Dermis microvascular lymphatic vessel endothelial cell (primary cell): ENCODE data around the gene SH3PXD2A. TPM values are rescaled to one million over a fixed set of nuclear protein-coding genes. Genes with fewer than 3 reads are reported as not detected.
"Not testable (repeated sequence)": the region's sequence is repeated elsewhere in the genome, so short reads cannot be mapped to it uniquely, and the experiment has no call there.

Experiments
- DNase-seq, 2 donors: peaks; one replicate each; pipeline versions ENCODE4 v3.0.0 to v3.0.0-alpha.2; 2010; ENCODE audit warnings: low read depth in 2 of 2
- total RNA-seq: library from RNA; depleted of rRNA; stranded (reverse); fragments of >200 nt; gene quantifications from 2 replicates; pipeline ENCODE4 v1.2.1, GENCODE V29; 2014

The SH3PXD2A gene
- total RNA-seq, 1 donor from 2014 or later: 2.6 TPM

DNA sequence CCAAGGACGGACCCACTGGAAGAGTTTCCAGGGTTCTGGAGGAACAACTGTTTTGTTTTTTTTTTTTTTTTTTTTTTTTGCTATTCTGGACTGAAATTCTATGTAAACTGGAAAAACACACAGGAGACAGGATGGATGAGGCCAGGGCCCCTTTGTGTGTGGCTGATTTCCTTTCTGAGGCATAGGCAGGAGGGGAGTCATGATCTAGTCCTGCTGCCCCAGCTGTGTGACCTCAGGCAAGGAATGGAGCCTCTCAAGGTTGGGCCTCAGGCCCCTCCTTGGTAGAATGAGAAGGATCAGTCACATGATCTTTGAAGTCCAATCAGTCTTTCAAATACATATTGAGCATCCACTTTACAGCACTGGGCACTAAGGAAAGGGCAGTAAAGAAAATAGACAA lies 87.6 kb downstream of the SH3PXD2A start:
- peak in 1 of 2 donors; percentile 20 for DNase-seq

DNA sequence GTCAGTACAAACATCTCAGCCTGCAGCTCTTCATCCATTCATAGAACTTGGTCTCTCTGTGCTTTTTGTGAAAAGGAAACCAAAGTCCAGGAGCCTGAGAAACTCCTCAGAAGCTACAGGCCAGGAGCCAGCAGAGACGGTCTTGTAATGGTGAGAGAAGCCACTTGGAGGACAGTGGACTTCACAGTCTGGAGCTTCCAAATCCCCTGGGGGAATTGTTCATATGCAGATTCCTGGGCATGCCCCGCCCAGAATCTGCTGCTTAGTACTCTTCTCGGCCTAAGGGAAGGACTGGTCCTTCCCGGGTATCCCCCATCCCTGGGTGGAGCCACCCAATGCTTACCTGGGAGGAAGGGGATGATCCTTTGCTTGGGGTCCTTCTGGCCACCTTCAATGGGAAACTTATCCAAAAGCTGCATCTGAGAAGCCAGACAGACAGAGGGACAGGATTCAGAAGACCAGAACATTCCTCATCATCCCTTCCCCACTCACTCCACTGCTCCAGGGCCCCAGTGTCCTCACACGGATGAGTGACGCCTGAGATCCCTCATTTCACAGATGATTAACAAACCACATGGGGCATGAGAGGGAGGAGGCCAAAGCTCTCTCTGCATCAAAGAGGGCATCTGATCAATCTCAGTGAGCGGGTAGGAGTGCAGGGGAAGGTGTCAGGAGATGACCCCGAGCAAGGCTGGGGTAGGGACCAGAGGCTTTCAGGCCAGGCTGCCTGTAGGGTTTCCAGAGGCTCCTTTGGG lies 88.4 kb downstream of the SH3PXD2A start:
- DNase-seq: no peak

DNA sequence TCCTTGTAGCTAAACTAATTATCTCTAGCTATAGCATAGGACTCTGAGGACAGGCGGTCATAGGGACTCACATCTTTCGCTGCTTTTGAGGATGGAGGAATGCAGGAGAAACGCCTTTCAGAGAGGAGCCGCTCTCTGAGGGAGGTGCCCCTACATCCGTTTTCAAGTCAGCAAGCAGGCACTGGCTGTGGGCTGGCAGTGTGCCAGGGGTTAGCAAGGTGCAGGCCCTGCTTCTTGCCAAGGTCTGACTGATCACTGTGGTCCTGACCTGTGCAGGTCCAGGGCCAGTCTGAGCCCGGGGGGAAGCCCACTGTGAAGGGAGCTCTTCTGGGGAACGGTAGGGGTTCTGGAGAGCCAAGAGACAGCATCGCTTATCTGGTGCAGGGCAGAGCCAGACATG lies 89.4 kb downstream of the SH3PXD2A start:
- DNase-seq: peak in 1 of 2 donors; percentile 42

DNA sequence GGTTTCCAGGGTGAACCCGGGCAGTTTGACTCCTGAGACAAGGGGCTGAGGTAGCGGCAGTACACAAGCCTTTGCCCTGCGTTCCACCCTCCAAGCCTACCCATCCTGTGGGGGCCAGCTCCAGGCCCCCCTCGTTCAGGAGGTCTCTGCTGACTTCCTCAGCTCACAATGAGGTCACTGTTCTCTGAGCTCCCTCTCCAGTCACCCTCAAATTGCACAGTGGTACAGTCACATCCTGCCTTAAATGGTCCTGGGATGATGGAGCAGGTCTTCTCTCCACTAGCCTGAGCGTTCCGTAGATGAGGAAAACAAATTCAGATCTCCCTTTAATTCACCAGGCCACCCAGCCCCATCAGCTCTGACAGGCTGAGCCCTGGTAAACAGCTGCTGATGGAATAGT lies 90.2 kb downstream of the SH3PXD2A start:
- DNase-seq: peak in 1 of 2 donors; percentile 70

DNA sequence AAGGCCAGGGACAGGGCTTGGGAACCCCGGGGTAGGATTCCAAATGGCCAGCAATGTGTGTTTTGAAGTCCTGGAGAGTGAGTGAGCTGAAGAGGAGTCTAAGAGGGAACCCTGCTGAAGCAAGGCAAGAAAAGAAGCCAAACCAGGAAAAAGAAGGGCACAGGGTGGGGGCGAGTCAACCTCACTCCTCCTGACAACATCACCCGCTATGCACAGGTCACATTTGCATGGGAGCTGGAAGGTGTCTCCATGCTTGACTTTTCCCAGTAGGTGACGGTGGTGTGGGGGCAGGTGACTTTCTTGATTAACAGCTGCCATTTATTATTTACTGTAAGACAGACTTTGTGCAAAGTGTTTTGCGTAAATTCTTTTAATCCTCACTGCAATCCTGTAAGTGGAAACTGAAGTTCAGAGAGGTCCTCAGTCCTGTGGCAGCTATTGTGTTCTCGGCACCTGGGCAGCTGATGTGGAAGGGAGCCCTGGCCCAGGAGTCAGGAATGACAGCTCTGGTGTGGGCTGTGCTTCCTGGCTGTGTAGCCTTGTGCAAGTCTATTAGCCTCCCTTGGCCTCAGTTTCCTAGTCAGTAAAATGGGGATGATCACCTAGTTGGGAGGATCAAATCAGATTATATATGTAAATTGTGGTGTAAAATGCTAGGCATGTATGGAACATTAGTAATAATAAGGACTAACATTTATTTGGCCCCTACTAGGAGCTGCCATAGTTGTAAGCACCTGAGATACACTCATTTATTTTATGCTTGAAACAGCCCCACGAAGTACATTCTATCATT lies 90.9 kb downstream of the SH3PXD2A start:
- DNase-seq: peak in 1 of 2 donors; percentile 24

DNA sequence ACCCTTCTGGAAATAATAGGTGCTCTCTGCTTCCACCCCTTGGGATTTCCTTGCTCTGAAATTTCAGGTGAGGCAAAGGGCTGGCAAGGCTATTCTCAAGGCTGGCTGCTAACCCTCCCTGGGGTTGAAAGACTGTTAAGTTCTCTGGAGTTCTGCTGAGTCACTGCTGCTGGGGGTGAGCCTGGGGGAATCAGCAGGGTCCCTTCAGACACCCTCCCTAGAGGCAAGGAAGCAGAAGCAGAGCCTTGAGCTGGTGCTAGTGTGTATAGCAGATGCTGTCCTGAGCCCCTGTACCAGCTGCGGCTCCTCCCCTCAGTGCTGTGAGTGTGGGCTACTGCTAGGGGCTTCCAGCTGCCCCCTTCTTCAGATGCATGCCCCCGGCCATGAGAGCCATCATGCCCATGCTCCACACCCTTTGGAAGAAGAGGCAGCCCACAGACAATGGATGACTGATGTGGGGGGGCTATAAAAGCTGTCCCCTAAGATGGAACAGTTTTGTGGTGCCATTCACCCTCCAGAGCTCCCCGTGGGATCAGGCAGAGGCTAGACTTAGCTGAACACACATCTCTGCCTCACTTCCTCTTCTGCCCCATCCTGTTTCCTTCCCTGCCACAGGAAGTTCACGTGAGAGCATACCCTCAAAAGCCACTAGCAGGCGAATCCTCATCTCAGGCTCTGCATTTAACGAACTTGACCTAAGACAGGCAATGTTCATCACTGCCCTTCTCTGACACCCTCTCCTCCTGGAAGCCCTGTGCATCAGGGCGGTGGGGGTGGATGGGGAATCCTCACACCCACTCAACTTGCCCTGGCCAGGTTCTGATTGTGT lies 91.8 kb downstream of the SH3PXD2A start:
- DNase-seq: peak in 1 of 2 donors; percentile 51

DNA sequence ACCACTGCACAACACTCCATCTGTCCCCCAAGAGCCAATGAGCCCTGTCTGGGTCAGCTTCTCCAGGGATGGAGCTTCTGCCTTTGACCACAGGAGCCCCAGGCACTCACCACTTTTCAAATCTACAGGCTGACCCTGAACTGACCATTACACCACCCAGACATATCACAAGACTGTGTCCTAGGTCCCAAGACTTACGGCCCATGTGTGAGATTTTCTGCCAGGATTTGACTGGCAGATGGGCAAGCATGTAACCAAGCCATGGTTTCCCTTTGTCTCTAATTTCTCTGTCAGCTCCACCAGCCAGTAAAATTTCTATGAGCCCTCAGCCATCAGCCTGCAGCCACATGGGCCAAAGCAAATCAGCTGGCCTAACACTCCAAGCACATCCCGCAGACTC lies 92.5 kb downstream of the SH3PXD2A start:
- no peak for DNase-seq

DNA sequence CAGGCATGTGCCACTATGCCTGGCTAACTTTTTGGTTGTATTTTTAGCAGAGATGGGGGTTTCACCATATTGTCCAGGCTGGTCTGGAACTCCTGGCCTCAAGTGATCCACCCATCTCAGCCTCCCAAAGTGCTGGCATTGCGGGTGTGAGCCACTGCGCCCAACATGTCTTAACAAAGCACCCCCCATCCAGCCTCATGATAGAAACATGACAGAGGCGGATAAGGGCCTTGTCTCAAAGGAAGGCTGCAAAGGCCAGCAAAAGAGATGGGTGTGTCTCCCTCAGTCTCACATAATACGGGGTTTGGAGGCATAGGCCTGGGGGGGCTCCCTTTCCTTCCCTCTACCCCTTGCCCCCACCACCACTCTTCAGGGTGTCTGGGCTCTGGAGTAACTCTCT lies 93.2 kb downstream of the SH3PXD2A start:
- no peak for DNase-seq

DNA sequence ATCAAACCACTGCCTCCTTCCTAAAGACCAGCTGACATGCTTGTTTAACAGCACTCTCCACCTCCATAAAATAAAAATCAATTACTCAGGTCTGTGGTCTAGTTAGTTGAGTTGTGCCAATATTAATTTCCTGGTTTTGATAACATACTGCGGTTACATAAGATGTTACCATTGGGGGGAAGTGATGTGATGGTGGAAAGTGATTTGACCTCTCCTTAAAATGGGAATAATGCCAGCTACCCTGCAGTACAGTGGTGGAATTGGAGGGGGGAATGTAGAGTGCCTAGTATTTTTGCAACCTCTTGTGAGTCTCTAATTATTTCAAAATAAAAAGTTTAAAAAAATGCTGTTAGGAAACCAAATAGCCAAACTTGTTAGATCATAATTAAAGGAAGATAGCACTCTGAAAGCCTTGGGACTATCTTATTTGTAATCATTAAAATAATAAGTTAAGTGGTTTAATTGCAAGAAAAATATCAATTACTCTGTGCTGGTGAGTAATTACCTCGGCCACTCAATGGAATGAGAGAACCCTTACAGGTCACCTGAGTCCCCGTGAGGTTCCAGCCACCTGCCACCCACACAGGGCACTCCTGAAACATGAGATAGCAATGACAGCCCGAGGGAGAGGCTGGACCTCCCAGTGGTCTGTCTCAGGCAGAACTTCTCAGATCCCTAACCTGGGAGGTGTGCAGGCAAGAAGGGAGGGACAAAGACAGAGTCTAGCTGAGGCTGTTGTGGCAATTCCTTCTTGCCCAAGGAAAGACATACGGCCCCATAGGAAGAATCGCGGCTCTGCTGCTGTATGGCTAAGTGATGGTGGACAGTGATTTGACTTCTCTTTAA lies 94.1 kb downstream of the SH3PXD2A start:
- DNase-seq: peak; percentile 53 to 72

DNA sequence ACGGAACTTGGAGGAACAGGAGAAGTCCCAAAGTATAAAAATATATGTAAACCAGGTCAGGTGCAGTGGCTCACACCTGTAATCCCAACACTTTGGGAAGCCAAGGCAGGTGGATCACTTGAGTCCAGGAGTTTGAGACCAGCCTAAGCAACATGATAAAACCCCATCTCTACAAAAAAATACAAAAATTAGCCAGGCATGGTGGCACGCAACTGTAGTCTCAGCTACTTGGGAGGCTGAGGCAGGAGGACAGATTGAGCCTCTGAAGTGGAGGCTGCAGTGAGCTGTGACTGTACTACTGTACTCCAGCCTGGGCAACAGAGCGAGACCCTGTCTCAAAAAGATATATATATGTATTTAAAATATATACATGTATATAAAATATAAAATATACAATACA lies 95.1 kb downstream of the SH3PXD2A start:
- not testable (repeated sequence) for DNase-seq

DNA sequence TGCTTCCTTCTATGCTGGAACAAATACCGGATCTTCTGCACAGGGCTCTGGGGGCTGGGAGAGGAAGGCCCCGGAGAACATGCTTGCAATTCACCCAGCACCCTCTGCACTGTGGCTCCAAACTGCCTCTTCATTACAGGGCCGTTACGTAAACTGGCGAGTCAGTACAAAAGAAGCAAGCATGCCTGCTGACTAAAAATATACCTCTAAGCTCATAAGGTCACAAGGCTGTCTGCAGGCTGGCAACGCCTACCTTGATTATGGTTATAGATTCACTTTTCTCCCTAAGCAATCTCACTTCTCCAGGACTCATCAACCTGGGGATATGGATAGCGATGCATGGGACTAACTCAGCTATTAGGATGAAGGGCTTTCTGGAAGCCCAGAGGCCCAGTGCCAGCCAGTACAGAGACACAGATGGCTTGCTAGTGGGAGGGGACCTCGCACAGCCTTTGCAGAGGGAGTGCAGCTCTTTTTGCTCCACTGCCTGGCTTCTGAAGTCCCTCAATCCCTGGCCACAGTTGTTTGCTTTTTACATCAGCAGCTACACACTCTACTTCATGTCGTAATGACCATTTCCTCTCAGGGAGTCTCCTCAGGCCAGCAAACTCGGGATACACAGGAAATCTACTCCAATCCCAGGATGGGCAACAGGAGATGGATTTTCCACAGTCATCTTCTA lies 96.1 kb downstream of the SH3PXD2A start:
- peak in 1 of 2 donors; percentile 72 for DNase-seq

DNA sequence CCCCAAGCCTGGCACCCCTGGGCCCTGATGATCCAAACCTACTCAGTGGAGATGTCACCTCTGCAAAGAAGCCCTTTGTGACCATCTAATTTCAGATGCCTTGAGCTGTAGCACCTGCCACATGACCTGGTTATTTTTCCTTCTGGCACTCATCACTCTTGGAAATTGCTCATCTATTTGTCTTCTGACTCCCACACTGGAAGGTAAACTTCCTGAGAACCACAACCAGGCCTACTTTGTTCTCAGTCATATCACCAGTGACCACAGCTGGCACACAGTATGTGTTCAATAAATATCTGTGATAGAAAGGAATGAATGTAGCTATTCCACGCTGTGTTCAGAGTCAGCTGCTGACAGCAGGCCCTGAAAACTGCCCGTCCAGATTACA lies 97.1 kb downstream of the SH3PXD2A start:
- DNase-seq: peak in 1 of 2 donors; percentile 60

DNA sequence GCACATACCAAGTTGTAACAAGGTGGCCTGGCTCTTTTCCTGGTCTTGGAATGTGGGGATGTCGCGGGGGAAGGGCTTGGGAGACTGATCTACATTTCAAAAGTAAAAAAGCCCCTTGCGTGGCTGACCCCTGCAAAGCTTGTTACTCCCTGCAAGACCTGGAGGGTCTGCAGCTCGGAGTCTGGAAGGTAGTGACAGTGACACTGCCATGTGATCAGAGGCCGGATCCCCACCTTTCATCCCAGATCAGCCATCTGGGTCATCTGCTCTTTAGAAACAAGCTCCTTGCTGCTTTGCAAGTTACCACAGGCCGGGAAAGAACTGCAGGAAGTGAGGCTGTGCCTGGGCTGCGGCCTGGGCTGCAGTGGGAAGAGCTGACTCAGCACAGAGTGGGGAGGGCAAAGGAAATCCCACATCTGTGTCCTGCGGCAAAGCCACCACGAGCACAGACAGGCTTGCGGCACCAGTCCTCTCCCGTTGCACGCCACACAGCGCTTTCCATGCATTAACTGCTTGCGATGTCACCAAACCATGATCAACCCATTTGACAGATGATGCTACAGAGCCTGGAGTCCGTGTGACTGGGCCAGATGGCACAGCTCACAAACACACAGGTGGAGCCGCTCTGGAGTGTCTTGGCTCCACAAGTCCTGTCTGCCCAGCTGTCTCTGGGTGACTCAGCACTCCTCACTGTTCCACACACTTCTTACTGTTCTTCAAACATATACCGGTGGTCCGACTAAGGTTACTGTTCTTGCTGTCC lies 97.7 kb downstream of the SH3PXD2A start:
- DNase-seq: peak; percentile 66 to 86

DNA sequence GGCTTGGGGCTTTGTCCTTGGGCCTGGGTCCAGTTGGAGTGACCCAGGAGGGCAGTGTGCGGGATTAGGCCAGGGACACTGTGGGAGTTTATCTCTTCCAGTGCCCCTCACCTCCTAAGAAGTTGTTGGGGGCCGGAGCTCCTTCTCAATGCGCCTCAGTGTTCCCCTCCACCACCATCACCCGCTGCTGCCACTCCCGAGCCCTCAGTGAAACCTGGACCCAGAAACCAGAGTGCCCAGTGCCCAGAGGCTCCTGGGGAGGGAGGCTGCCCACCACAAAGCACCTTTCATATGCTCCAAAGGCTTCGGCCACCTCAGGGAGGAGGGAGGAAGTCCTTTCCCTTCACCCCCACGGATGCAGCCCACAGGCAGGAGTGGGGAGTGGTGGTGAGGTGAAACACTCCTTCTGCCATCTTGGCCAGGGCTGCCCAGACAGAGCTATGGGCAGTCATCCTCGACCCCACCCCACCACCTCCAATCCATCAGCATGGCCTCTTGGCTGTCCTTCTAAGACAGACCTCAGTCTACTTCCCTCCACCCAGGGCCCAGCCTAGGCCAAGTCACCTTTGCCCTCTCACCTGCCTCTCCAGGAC lies 99.0 kb downstream of the SH3PXD2A start:
- DNase-seq: no peak

DNA sequence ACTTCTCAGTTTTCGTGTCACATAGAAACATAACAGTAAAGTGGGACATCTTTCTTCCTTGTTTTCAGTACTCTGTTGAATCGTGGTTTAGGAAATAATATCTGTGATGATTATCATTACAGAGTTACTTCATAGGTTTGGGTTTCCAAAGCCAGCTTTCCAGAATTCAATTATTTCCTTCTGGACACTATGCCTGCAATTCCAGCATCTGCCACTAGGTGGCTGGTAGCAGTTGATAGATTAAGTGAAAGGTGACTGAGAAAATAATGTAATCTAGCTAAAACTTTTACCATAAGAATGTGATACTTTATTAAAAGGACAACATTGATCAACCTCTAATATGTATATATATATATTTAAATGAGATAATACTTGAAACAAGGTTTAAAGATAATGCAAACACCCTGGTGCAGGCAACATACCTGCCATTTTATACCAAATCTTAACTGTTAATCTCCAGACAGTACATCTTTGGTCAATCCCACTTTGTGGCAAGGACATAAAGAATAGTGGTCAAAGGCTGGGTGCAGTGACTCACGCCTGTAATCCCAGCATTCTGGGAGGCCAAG lies 102.6 kb downstream of the SH3PXD2A start:
- DNase-seq: no peak

DNA sequence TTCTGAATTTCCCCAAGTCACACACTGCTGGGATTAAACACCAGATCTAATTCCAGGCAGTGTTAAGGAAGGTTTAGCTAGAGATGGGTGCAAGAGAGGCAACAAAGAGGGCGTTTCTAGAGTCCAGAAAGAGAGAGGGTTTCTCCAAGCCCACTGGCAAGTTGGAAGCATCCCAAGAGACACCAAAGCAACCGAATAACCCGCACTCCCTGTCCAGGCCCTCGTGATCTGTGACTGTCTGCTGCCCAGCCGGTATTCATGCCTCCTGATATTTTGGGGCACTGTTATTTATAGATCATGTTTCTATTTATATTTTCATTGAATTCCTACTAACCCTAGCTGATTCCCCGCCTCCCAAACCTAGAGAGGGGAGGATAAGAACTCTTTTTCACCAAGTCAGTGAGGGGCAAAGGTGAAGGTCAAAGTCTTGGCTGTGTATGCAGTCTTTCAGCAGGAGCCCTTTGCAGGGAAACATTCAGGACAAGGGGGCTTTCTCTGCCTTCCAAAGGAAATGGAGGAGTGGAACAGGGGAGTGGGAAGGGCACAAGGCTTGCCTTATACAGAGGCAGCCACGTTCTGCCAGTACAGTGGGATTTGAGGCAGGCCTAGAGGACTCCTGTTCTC lies 103.6 kb downstream of the SH3PXD2A start:
- no peak for DNase-seq

DNA sequence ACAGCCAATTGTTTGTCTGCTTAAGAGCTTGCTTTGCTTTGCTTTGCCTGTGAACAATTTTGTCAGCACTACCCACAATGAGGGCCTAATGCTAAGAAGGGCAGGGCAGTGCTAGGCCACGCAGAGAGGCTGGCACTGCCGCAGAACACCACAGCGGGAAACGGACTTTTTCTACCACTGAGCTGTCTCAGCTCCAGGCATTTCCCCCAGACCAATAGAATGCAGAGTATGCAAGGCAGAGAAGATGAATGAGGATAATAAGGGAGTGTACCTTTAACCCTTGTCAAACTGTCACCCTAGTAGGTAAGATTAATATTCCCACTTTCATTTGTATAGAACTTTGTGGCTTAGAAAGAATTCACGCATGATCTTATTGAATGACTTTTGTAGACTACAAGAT lies 104.5 kb downstream of the SH3PXD2A start:
- no peak for DNase-seq

DNA sequence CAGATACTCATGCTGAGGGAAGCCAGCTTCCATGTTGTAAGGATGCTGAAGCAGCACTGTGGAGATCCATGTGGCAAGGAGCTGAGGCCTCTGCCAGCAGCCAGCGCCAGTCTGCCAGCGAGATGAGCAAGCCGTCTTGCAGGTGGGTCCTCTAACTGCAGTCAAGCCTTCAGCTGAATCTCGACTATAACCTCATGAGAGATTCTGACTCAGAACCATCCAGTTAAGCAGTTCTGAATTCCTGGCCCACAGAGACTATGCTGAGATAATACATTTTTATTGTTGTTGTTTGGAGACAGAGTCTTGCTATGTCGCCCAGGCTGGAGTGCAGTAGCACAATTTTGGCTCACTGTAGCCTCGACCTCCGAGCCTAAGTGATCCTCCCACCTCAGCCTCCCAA lies 105.6 kb downstream of the SH3PXD2A start:
- no peak for DNase-seq
